Sigmoid colon (tissue), 3 donors: ENCODE data around the gene ZNF276.

ENCODE experiments used
- CTCF ChIP-seq, 4 experiments: fragments of 450-650 bp in 3 of 4; fragments of 200-600 bp in 1 of 4; IDR thresholded peaks; one replicate each; pipeline ENCODE4 v1.5.1; 2016 to 2019; ENCODE audit warnings: antibody characterized with exemption in 4 of 4, mild to moderate bottlenecking in 3 of 4, moderate library complexity in 2 of 4
- POLR2A ChIP-seq, 2 donors: fragments of 450-650 bp; IDR thresholded peaks; one replicate each; pipeline ENCODE4 v1.6.1; 2016; ENCODE audit warnings: antibody characterized with exemption in 2 of 2, mild to moderate bottlenecking in 2 of 2, moderate library complexity in 2 of 2

GRCh38 chr16:89748076-89748475 is 26.7 kb downstream of the ZNF276 start:
- TF ChIP-seq POLR2A (IDR thresholded peaks at IDR 0.05) (no peak), CTCF (IDR thresholded peaks at IDR 0.05) (no peak)
